Bone marrow (tissue), 2 donors: Measurements from ENCODE around the gene FAM124A.

Experiments
- DNase-seq, 2 donors: peaks; one replicate each; lab custom pipeline; 2025; lab: John Stamatoyannopoulos, UW

The FAM124A gene

DNA sequence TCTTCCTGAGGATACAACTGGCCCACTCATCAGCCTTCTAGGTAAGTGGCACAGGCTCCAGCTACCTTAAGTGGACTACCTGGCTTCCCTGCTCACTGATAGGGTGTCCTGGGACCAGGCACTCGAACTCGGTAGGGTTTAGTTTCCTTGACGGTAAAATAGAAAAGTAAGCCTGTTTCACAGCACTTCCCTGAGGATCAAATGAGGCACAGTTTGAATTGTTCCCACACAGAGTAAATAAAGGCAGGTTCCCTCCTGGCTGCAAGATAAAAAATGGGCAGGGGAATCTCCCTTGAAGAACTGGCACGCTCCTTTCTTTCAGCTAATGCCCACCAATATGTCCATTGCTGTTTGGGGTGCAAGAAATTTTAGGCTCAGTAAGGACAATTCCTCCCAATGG lies 1.1 kb upstream of the FAM124A start:
- no peak for DNase-seq

DNA sequence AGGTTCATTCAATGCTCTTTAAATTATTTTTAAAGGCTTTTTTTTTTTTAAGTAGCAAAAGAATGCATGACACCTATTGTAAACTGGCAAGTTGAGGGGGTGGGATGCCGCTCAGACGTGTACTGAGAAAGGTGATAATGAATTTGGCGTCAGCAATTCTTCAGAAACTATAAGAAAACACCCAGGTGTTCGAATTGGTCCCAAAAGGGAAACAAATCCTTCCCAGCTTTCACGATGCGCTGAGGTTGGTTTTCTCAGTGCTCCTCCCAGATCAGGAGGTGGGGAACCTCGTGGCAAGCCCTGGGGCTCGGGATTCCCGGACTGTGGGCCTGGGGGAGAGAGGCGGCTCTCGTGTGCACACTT lies 543 bp upstream of the FAM124A start:
- DNase-seq = no peak

DNA sequence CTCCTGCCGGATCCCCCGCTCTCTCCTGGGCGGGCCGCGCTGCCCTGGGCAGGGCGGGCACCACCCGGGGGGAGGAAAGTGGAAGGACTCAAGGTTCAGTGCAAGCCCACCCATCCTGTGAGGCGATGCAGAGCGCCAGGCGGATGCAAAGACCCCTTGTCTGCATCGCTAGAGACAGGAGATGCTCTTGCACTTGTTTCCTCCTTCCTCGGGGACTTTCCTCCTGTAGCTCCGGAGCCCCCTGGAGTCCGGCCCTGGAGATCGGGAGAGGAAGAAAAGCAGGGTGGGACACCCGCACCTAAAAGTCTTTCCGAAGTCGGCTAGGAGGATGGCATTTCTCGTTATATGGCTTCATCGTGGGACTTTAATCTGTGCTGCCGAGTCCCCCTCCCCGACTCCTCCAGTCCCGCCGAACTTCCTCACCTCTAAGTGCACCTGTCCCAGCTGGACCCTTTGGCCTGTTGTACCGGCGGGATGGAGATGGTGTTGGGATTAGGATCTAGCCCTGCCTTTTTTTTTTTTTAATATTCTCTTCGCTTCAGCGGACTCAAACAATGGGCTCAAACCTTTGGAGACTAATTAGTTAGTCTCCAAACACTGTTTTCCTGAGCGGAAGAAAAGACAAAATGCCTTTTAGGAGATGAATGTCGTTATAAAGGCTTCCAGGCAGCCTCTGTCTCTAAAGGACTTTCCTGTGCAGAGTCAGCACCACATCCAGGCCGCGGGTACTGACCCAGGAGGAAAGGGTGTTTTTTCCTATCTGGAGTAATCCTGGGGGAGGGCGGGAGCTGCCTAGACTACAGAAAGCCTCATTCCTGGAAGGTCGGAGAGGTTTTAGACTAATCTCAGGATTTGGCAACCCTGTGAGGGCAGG lies 725 bp downstream of the FAM124A start:
- DNase-seq = no peak

DNA sequence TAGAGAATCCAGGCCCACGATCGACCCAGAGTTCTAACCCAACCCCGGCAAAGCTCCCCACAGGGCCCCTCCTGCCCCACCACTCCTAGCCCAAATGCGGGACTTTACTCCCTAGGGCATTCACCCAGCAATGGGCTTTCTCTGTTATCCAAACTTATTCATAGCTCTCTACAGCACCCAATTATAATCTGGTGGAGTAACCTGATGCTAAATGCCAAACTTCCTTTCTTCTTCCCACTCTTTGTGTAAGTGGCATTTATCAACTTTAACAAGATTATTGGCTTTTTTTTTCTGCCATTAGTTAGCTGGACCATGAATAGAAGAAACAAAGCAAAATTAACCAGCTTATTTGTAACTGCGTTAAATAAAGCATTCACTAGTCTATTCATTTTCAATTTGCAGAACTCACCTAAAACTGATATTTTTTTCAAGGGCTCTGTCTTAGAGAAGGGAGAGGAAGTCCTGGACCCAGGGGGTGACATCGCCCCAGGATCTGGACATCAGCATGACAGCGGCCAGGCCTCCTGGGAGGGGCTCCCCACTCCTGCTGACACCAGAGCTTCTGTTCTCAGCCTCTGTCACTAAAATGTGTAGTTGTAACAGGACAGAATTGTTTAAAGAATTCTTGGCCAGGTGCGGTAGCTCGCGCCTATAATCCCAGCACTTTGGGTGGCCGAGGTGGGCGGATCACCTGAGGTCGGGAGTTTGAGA lies 1.5 kb downstream of the FAM124A start:
- DNase-seq = no peak

DNA sequence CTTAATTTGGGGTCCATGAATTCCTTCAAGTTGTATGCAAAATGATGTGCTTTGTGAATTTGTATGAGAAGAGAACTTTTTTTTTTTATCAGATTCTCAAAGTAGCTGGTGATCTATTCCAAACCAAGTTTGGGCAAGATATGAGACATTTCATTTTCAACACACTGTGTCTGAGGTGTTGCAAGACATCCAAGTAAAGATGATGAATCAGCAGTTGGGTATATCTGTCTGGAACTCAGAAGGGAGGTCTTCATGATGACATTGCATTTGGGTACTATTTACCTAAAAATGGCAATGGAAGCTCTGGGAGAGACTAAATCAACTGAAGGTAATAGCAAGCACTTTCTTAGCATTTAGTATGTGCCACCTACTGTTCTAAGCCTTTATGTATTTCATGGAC lies 2.8 kb downstream of the FAM124A start:
- DNase-seq = no peak

DNA sequence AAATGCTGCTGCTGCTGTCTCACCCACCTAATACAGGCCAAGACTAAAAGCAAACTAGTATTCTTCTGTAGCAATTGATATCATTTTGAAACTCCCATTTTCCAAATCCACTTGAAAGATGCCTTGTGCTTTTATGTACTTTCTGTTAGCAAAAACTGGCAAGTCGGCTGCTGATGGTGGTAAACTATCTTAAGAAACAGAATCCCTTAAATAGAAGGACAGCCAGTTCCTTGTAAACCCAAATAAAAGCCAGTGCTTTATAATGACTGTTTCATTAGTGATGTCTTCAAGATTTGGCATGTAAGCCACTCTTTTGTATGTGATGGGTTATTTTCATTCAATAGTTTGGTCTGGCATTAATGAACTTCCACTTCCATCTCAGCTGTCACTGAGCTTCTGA lies 5.2 kb downstream of the FAM124A start:
- no peak for DNase-seq

DNA sequence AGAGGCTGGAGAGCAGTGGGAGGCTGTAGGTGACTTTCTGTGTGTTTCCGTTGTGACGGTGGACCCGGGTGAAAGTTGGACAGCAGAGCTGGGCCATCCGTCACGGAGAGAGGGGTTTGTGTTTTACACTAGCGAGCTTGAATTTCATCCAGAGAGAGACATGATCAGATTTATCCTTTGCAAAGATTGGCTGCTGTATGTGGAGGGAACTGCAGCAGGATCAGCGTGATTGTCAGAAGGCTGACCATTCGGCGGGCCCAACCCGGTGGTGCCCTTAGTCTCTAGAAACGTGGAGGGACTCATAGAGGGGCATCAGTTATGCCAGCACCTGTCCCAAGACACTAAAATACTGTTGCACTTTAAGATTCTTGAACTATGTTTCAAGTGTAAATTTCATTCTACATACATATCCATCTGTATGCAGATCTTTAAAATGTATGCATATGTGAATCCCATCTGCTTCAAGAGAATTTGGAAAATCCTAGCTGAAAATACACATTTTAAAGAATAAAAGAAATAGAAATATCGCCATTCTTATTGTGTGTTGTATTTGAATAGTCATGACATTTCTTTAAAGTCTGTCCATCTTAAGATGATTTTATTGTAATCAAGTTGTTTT lies 7.0 kb downstream of the FAM124A start:
- DNase-seq = no peak

DNA sequence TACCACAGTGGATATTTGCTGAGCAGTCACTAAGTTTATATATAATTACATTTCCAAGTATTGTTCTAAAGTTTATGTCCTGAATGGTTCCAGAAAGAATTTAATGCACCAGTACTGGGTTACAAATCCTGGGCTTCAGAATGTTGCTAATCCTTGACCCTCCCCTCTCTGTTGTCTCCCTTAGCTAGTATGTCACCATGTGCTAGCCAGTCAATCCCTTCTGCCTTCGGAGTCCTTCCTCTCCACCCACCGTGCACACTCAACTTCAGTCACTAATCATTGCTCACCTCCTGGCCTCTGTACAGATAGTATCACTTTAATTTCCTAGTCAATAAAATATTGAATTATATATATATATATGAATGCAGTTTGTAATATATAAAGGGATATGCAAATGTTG lies 7.5 kb downstream of the FAM124A start:
- DNase-seq = no peak

DNA sequence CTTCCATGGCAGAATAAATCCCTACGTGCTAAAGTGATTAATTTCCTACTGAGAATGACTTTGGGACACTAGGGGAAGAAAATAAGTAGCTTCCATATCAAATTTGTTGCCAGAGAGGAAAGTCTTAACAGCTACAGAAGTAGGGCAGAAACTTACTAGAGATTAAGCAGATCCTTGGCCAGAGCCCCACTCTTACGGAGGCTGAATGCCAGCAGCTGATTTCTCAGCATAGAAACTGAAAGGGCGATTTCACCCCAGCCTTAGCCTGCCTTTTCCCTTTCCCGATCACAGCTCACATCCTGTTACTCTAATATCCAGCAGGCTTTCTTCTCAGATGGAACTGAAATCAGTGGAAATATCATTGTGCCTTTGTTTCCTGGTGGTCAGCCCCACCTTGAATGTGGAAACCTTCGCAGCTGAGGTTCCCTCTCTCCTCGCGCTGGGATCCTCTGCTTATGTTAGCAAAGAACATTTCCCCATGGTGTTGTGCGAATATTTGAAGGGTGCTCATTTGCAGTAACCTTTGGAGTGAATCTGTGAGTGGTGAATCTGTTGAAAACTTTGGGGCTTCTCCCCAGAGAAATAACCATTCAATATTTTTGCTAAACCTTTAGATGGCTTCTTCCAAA lies 8.4 kb downstream of the FAM124A start:
- no peak for DNase-seq

DNA sequence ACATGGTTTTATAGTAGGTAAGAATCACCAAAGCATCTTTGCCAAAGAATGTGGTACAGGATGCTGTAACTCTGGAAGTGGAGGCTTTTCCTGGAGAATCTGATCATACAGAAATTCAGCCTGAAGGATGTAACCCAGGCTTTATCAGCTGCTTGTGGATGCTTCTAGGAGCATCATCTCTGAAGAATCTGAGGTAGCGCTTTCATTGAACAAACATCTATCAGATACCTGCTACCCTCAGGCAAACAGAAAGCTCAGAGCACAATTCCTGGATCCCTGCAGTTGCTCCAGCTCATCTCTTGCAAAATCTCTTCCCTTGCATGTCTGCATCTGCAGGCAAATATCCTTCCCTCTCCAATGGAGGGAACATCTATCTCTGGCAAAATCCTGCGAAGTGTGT lies 9.3 kb downstream of the FAM124A start:
- DNase-seq = no peak

DNA sequence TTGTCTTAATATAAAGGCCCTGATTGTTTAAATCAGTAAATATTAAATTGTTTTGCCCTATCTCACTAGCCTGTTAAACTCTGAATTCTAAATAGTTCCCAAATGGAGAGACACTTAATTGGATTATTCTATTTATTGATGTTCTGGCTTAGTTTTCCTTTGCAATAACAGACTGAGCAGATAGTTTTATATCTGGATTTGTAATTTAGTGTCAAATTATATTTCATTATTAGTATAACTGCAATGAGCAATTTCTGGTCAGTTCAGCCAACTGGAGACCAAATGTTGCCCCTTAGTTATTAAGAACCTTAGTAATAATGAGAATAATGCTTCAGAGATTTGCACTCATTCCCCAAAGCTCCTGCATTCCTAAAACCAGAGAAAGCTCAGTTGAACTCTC lies 10.1 kb downstream of the FAM124A start:
- no peak for DNase-seq

DNA sequence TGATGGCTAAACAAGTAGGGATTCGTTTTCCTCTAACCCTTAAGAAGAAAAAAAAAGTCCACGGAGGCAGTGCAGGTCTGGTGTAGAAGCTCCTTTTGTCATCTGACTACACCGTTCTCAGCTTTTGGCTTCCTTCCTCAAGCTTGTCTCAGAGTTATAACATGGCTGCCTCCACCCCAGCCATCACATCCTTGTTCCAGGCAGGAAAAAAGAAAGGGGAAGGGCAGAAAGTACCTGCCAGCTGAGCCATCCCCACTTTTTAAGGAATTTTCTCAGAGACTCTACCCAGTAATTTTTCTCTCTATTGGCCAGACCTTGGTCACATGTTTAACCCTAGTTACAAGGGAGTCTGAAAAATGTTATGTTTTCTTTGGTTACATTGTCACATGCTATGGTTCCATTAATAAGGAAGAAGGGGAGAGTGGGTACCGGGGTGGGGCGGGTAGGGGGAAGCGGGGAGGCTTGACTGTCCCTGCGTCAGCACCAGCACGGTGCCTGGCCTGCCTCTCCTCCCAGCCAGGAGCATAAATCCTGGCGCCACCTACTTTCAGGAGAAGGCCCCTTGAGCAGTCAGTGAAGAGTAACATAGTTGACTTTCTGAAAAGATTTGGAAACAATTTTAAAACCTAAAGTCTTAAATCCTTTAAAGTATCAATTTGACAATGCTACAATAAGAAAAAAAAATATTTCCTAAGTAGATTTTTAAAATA lies 11.1 kb downstream of the FAM124A start:
- DNase-seq = no peak

DNA sequence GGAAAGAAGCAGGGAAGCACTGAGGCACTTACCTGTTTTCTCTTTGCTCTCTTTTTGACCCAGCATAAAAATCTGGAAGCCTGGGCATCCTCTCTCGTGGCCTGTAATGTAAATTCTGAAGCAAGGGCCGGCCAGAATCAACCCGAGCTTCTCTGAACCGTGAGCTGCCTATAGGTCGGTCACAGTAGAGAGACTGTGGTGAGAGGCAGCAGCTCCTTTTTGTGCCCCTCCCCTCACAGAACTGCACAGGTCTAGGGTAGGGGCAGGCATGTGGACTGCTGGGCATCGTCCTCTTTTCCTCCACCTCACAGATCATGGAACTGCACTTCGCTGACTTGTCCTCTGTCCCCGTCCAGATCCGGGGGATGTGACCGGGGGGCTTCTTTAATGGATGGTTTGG lies 12.5 kb downstream of the FAM124A start:
- DNase-seq = no peak

DNA sequence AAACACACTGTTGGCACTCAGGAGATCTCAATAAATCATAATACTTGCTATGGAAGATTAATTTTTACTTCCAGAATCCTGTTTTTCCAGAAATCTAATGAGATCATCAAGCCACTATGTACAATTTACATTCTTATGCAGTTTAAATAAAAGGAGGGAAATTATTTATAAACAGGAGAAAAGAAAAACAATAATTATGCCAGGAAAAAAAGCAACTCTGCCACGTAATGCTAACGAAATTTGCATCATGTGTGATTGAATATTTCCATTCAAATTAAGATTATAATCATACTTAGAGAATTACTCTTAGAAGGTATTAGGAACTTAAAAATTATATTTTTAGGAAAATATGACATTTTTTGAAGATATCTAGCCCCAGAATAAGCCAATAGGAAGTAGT lies 13.0 kb downstream of the FAM124A start:
- no peak for DNase-seq

DNA sequence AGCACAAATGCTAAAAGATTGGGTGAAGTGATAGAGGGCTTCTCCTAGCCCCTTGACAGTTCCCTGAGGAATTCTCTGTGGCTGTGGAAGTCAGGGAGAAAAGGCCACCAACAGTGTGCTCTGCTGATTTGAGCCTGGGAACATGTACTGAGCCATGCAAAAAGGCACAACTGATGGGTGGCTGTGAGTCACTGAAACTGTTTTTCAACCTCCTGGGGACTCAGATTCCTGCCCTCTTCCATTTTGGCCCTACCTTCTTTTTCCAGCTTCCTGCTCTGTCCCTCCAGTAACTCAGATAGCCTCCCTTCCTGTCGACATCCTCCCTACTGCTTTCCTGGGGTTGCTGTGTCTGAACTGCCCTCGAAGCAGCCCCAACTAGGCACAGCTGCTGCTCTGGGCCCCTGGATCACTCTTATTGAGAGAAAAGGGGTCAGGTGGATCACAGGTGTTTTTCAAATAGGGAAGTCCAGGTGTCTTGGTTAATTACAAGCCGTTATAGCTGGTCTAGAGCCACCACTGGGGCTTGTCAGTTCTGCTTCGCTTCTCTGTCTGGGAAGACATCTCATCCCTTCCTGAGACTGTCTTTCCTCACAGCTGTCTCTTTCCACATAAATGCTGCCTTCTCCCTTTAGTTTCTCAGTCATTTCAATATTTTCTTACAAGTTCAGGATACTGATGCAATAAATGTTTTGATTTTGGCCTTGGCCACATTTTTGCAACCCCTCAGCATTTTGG lies 13.7 kb downstream of the FAM124A start:
- DNase-seq = no peak

DNA sequence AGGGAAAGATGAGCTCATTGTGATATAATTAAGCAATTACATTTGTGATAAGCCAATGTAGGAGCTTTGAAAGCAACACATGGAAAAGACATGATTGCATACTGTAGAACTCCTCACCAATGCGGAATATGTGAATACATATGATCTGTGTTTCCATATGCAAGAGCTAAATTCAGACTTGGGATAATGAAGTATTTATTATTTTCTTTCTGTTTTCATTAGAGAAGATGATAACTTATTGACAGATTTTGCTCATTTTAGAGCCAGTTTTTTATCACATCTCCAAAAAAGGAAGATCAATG lies 14.2 kb downstream of the FAM124A start:
- DNase-seq = no peak

DNA sequence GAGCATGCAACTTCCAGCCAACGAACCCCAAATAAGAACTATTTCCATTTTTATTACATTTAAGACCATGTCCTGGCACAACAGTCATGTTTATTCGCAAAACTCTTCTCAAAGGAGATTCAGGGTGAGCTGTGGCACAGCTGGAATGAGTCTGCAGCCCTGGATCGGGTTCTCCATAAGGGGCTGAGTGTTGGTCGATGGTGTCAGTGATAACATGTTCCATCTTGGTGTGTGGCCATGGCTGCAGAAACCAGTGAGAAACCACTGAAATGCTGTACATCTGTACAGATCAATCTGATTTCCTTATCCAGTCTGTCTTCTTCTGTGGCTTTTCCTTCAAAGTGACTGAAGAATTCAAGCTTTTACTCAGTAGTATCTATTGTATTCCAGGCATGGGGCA lies 15.2 kb downstream of the FAM124A start:
- DNase-seq = no peak

DNA sequence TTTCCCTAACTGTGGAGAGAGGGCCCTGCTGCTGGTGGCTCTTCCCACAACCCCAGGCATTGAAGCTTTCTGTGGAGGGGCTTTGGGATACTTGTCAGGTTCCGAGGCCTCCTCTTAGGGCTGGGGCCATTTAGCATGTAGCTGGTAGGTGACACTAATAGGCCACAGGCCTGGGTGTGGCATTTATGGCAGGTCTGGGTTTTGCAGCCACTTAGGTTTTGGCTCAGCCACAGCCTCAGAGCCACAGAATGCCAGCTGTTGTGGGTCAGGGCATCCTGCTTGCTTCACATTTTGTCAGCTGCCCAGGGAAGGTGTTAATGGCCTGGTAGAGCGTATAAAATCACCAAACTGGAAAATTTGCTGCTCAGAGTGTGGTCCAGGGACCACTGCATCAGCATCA lies 15.7 kb downstream of the FAM124A start:
- no peak for DNase-seq

DNA sequence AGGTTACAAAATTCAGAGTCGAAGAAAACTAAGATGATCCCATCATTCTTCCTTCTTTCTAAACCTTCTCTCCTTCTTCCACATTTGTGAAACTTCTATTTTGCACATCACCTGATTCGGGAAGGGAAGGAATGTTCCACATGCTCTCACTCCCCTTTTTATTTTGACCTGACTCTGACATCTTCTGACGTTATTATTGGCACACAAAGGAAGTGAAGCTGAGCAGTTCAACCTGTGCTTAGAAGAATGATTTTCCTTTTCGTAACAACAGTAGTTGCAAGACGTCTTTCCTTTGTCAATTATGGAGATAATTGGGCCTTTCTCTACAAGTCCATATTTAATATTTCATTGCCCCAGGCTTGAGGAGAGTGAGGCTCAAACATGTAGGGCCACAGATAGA lies 18.0 kb downstream of the FAM124A start:
- DNase-seq = no peak

DNA sequence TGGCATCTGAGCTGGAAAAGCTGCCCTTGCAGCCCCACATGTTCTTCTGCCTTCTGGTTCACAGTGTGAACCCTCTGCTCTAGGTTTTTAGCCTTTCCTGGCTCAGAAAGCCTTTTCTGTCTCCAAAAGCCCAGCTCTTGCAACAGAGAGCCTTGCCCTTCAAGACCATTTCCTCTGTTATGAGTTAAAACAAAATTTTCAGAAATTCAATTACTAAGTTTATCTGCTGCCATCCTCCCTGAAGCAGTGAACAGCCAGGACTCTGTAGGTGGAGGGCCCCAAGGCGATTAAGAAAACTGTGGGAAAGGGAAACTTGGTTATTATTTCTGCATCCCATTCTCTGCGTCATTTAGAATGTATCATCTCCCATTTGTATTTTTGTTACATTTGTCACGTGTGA lies 18.8 kb downstream of the FAM124A start:
- DNase-seq = no peak

DNA sequence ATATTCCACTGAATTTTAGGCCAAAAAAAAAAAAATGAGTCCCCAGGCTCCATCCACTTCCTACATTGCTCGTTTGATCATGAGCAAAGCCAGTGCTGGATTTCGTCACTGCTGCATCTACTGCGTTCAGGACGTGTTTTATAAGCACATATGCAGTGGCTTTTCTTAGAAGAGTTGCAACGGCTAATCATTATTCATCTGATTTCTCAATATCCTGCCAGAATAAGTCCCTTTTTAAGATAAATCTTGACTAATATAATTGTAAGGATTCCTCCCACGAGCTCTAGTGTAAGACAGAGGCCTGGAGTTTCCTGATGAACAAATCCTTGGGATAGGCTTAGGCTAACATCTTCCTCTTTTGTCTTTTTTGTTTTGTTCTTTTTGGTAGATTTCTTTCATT lies 19.5 kb downstream of the FAM124A start:
- DNase-seq = no peak

DNA sequence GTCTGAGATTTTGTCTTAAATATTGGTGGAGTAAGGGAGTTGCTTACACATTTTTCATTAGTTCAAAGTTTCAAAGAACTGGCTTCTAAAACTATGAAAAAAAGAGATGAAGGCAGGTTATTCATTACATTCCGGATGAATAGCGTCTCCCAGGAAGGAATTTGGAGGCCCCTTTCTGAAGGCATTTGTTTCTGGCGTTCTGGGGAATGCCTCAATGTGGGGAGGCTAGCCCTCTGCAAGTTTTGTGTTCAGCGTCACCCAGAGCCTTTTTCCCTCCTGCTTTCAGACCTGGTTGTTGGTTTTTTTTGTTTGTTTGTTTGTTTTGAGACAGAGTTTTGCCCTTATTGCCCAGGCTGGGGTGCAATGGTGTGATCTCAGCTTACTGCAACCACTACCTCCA lies 21.0 kb downstream of the FAM124A start:
- DNase-seq = no peak
